GM19023 (cell line): Measurements from ENCODE around the gene CCT7.

Experiments
- ATAC-seq: cut with Tn5 transposase; IDR thresholded peaks from one replicate; pipeline ENCODE4 v1.9.1; 2021; ENCODE audit warnings: mild to moderate bottlenecking, moderate library complexity; ENCODE audit not compliant: unreplicated experiment

Gene CCT7

DNA sequence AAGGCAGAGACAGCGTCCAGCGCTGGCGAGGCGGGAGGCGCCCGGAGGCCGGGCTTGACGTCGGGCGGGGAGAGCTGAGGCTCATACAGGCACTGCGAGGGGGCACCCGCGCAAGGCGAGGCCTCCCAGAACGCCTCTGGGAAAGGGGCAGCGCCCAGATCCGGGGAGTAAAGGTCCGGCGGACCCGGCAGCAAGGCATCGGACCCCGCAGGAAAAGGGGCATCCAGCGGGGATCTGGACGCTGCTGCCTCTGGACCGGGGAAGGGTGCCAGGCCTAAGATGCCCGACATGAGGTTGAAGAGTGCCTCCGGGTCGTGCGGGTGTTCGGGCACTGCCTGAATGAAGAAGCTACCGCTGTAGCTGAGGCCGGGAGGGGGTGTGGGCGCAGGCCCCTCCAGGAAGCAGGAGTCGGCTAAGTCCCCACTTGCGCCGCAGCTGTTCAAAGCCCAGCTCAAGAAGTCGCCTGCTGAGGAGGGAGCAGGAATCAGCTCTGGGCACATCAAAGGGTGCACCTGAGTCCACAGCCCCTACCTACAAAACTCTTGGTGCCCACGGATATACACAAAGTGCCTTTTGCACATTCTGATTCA is 58.3 kb downstream of the CCT7 start:
- no peak for ATAC-seq

DNA sequence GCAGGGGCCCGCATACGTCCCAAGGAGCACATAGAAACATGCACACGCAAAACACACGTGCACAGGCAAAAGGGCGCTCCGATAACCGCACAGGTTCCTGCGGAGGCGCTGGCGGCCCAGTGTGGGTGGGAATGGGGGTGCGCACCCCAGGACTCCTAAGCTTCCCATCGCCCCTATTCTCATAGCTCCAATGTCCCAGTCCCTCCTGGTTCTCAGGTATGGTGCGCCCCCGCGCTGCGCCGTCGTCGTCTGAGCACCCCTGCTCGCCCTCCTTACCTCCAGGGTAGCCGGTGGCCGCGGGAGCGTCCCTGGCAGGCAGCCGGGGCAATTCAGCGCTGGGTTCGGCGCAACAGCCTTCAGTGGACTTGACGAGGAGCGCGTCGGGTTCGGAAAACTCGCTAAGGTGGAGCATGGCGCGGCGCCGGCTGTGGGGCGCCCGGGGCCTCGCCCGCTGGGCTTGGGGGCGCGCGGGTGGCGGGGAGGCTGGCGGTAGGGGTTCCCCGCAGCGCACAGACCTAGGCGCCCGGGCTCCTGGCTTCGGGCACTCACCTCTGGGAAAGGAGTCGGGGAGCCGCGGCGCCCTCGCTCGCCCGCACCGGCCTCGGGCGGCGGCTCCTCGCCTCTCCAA is 58.9 kb downstream of the CCT7 start:
- ATAC-seq = no peak

DNA sequence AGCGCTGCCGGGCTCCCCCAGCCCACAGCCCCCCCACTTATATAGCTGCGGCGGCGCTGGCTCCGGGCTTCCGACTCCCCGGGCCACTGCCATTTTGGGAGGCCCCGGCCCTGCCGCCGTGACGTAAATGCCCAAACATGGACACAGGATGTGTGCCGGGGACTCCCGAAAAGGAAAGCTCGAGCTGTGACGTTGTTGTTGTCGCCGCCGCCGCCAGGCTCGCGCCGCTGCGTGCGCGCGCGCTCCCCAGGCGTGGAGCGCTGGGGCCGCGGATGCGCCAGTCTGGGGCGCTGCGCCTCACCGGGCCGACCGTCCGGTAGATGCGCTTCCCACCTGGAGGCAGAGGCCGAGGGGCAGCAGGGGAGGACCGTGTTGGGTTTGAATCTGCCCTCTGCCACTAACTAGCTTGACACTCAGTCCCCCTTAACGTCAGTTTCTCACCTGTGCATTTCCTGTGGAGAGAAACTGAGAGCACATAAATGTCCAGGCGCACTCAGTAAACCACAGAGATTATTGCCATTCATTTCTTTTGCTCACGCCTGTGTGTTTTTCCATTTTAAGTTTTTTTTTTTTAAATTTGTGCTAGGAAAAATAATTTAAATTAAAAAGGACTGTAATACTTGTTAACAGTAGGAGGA is 59.5 kb downstream of the CCT7 start, which contains the start of gene EGR4:
Gene EGR4 (minus strand): TSS at position 15 of the 638 bp plus-strand sequence. CDS start 231 bp downstream, outside the sequence.
- ATAC-seq = peak; percentile 89

DNA sequence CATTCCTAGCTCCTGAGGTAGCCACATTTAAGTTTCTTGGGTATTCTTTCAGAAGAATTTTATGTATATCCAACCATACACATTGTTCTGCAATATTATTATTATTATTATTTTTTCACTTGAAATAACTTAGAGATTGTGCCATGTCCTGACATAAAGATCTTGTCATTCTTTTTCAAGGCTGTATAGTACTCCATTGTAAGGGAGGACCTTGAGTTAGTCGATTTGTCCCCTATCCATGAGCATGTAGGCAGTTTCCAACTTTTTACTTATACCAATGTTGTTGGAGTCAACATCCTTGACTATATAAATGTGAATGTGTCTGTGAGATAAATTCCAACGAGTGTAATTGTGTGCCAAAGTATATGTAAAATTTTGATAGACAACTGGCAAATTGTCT is 60.1 kb downstream of the CCT7 start:
- ATAC-seq = no peak

DNA sequence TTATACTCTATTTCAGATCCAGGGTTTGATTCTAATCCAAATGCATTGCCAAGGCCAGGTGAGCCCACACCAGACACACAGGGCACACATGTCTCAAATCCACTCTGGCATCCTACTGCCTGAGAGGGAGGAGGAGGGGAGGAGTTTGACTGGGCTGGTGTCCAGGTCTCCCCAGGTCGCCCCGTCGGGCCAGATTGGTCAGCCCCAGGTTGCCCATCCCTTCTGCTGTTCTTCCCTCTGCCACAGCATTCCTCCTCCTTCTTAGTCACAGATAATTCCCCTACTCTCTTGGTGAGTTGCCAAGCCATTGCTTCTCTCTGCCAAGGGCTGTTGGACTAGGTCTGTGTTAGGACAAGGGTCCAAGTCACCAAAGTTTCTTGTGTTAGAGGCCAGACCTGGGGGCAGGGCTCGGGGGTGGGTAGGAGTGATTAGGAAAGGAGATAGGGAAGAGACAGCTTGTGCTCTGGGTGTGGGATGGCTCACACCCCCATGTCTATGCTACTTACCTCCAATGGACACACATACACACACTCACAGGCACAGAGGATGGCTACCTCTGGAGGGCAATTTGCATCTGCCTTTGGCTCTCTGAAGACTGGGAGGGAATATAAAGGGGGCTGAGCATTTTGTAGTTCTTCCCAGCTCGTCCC is 61.8 kb downstream of the CCT7 start:
- ATAC-seq = no peak

DNA sequence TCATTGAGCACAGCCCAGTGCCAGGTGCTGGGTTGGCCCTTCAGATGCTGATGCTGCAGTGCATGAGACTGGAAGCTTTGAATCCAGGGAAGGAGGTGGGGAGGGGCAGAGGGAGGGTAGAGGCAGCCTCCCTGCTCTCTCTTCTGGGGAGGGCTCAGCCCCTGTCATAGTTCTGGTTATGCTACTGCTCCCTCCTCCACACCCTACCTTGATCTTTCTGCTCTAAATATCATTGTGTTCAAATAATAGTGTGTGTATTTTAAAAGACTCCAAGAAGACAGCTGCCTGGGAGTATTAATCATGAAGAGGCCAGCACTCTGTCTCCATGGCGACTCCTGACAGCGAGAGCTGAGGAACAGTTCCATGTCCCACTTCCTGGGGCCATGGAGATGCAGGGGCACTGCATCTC is 63.0 kb downstream of the CCT7 start:
- no peak for ATAC-seq

DNA sequence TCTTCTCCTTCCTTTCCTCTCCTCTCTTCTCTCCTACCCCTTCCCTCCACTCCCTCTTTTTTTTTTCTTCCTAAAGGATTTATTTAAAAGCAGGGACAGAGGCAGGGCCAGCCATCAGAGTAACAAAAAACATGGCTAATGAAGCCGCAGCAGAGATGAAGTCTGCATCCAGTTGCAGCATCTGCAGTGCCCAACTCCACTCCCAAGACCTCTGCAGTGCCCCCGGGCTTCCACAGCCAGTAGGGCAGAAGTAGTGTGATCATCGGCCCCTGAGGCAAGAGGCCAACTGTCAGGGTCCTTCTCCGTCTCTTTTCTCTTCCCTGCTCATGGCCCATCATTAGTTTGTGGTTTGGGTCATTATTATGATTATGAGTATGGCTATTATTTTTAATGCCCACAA is 63.5 kb downstream of the CCT7 start:
- ATAC-seq = no peak

DNA sequence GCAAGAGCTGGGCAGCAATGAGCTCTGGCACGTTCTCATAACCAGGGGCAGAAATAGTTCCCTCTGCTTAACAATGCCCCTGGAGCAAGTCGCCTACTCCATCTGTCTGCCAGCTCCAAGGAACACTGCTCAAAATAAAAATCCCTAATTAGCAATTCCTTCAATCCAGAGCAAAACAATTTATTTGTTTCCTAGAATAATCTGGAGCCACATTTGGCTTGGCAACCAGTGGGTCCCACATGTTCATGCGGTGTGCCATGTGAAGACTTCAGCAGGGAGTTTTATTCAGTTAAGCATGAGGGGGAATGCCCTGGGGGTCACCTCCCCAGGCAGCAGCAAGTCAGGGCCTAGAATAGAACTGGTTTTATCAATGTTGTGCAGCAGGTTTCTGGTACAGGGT is 66.8 kb downstream of the CCT7 start:
- no peak for ATAC-seq

DNA sequence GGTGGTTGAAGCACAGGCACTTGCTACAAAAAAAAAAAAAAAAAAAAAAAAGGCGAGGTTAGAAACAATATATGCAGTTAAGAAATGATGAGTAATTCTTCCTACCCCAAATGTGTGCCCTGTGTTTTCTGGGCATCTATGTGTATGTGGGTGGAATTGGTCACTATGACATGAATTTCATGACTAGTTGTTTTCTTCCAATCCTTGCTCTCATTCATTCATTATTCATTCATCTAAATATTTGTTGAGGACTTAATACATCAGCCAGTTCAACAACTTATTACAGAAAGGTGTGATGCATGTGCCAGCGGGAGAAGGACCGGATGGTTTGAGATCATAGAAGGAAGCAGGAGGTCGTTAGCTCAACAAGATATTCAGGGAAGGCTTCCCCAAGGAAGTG is 67.5 kb downstream of the CCT7 start:
- no peak for ATAC-seq
